ENCODE results near the gene SYCP1. TPM values are rescaled to one million over a fixed set of nuclear protein-coding genes. Genes with fewer than 3 reads are reported as not detected.
A peak's percentile ranks its signal among the peaks of the same experiment; 100 is the strongest.

SYCP1 gene, protein sequence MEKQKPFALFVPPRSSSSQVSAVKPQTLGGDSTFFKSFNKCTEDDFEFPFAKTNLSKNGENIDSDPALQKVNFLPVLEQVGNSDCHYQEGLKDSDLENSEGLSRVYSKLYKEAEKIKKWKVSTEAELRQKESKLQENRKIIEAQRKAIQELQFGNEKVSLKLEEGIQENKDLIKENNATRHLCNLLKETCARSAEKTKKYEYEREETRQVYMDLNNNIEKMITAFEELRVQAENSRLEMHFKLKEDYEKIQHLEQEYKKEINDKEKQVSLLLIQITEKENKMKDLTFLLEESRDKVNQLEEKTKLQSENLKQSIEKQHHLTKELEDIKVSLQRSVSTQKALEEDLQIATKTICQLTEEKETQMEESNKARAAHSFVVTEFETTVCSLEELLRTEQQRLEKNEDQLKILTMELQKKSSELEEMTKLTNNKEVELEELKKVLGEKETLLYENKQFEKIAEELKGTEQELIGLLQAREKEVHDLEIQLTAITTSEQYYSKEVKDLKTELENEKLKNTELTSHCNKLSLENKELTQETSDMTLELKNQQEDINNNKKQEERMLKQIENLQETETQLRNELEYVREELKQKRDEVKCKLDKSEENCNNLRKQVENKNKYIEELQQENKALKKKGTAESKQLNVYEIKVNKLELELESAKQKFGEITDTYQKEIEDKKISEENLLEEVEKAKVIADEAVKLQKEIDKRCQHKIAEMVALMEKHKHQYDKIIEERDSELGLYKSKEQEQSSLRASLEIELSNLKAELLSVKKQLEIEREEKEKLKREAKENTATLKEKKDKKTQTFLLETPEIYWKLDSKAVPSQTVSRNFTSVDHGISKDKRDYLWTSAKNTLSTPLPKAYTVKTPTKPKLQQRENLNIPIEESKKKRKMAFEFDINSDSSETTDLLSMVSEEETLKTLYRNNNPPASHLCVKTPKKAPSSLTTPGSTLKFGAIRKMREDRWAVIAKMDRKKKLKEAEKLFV
- total RNA-seq = not detected in 2 replicates
- total RNA-seq (2013) = not detected
- not detected in 2 replicates for polyA plus RNA-seq
- not detected in 2 replicates for polyA minus RNA-seq

DNA sequence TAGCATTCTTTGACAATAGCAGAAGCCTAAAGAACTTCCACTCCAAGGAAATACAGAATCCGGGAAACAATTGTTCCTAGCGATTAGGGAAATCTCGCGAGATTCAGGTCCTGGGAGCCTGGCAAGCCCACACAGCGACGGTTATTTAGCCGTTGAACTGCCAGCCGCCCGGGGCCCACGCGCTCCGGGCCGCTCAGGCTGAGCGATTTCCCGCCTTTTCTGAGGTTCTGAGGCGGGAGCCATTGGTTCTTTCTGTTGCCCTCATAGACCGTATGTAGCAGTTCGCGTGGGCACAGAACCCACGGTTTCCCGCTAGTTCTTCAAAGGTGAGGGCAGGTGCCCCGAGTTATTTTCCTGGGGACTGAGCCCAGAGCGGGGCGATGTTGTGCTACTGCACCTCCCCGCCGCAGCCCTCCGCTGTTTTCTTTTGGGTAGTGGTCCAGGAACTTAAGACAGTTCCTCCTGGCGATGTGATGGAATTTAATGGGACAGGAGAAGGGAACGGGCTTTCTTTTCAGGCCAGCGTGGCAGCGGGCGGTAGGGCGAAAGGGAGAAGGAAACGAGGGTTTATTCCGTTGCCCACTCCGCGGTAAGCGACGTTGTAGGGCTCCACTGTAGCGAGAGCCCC is at the start of gene SYCP1:
Gene SYCP1, plus strand, starts transcription at position 171 of the 628 bp plus-strand sequence. CDS start 602 bp downstream, outside the sequence.
- POLR2A ChIA-PET = no interaction called here
- Mint-ChIP-seq H3K4me3 (peak within 1 kb of the TSS; percentile 57), H3K4me1 (peaks cover 5% of the 10 kb centered on the region), H3K9me3 (ENCODE audit: insufficient read depth) (no peaks in the 10 kb centered on the region), H3K27ac (no peak within 1 kb of the TSS), H3K27me3 (peaks cover 27% of the 10 kb centered on the region)
- Histone ChIP-seq H3K27ac (ENCODE audit: low read length in 2 of 2) (no peak within 1 kb of the TSS), H3K9ac (ENCODE audit: low read length) (no peak within 1 kb of the TSS), H3K4me1 (ENCODE audit: control insufficient read depth in 2 of 2, insufficient read depth in 2 of 2, low read length in 2 of 2) (peaks cover 0 to 3% of the 10 kb centered on the region in 2 donors), H3K4me3 (ENCODE audit: control extremely low read depth in 1 of 5, extremely low read depth in 1 of 5, insufficient read depth in 1 of 5, low read depth in 2 of 5, low read length in 4 of 5) (no peak within 1 kb of the TSS), H3K36me3 (replicated peaks in 1 of 2; ENCODE audit: control extremely low read depth in 1 of 2, control insufficient read depth in 1 of 2, extremely low read depth in 1 of 2, insufficient read depth in 2 of 2, low read length in 1 of 2) (no peaks in the 10 kb centered on the region), H4K20me1 (ENCODE audit: control insufficient read depth, insufficient read depth, low read length, poor library complexity, severe bottlenecking) (no peaks in the 10 kb centered on the region), H2AFZ (ENCODE audit: insufficient read depth, low read depth, low read length, poor library complexity, severe bottlenecking) (peak within 1 kb of the TSS; percentile 39), H3K9me3 (ENCODE audit: control extremely low read depth in 1 of 3, control insufficient read depth in 2 of 3, insufficient read depth in 1 of 3, low read length in 2 of 3) (peaks cover 0 to 9% (median 0%) of the 10 kb centered on the region in 3 donors), H3K79me2 (ENCODE audit: control insufficient read depth, insufficient read depth, low read length) (no peaks in the 10 kb centered on the region), H3K4me2 (replicated peaks; ENCODE audit: low read depth, low read length, poor library complexity, severe bottlenecking) (peak within 1 kb of the TSS; percentile 22), H3K27me3 (replicated peaks in 1 of 4; ENCODE audit: control extremely low read depth in 1 of 4, control insufficient read depth in 3 of 4, insufficient read depth in 4 of 4, low read length in 3 of 4) (peaks cover 0 to 20% (median 10%) of the 10 kb centered on the region in 4 experiments)
- 37% methylated on average over 31 of the region's 40 CpGs for WGBS (ENCODE audit: insufficient coverage)
- CTCF ChIA-PET = no interaction called here
- intact Hi-C loops (cut with micrococcal nuclease) = no loop called here
- TF ChIP-seq, protein P1, sequence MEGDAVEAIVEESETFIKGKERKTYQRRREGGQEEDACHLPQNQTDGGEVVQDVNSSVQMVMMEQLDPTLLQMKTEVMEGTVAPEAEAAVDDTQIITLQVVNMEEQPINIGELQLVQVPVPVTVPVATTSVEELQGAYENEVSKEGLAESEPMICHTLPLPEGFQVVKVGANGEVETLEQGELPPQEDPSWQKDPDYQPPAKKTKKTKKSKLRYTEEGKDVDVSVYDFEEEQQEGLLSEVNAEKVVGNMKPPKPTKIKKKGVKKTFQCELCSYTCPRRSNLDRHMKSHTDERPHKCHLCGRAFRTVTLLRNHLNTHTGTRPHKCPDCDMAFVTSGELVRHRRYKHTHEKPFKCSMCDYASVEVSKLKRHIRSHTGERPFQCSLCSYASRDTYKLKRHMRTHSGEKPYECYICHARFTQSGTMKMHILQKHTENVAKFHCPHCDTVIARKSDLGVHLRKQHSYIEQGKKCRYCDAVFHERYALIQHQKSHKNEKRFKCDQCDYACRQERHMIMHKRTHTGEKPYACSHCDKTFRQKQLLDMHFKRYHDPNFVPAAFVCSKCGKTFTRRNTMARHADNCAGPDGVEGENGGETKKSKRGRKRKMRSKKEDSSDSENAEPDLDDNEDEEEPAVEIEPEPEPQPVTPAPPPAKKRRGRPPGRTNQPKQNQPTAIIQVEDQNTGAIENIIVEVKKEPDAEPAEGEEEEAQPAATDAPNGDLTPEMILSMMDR (IDR thresholded peaks at IDR 0.05) = no peak
- TF ChIP-seq EZH2 (IDR thresholded peaks at IDR 0.05; ENCODE audit: borderline replicate concordance, insufficient read depth, low read depth, low read length, poor library complexity, severe bottlenecking) = no peak
- no peak for ATAC-seq (ENCODE audit: low read depth)
- DNase-seq = peak; percentile 3

Measured in B cell (primary cell).